Measurements from ENCODE around the gene DYRK1A.

The DYRK1A gene

GRCh38 chr21:37452227-37452626, 85.7 kb downstream of the DYRK1A start:
- no peak for DNase-seq

- DNase-seq, result no peak
These were observed 86.8 kb downstream of the DYRK1A start for GRCh38 chr21:37453350-37453749.

GRCh38 chr21:37454869-37455503, 88.4 kb downstream of the DYRK1A start:
- DNase-seq, result no peak

GRCh38 chr21:37455504-37455911, 88.9 kb downstream of the DYRK1A start:
- DNase-seq, result no peak

- DNase-seq, result no peak
These were observed 92.2 kb downstream of the DYRK1A start for GRCh38 chr21:37458669-37459276.

GRCh38 chr21:37459575-37459974, 93.0 kb downstream of the DYRK1A start:
- no peak for DNase-seq

- DNase-seq, result no peak
These were observed 93.6 kb downstream of the DYRK1A start for GRCh38 chr21:37460196-37460595.

GRCh38 chr21:37461479-37461878, 94.9 kb downstream of the DYRK1A start:
- no peak for DNase-seq

- no peak for DNase-seq
These were observed 95.7 kb downstream of the DYRK1A start for GRCh38 chr21:37462087-37462861.

- peak; percentile 14 for DNase-seq
These were observed 96.7 kb downstream of the DYRK1A start for GRCh38 chr21:37463083-37463801.

- no peak for DNase-seq
These were observed 100.5 kb downstream of the DYRK1A start for GRCh38 chr21:37467082-37467481.

- DNase-seq, result no peak
These were observed 102.3 kb downstream of the DYRK1A start for GRCh38 chr21:37468909-37469308.

- DNase-seq, result no peak
These were observed 102.9 kb downstream of the DYRK1A start for GRCh38 chr21:37469441-37469840.

- no peak for DNase-seq
These were observed 106.0 kb downstream of the DYRK1A start for GRCh38 chr21:37472581-37472980.

GRCh38 chr21:37473491-37473890, 106.9 kb downstream of the DYRK1A start:
- no peak for DNase-seq

GRCh38 chr21:37474342-37474741, 107.8 kb downstream of the DYRK1A start:
- no peak for DNase-seq

- DNase-seq, result no peak
These were observed 108.8 kb downstream of the DYRK1A start for GRCh38 chr21:37475186-37475868.

GRCh38 chr21:37478794-37479193, 112.2 kb downstream of the DYRK1A start:
- no peak for DNase-seq

- no peak for DNase-seq
These were observed 117.2 kb downstream of the DYRK1A start for GRCh38 chr21:37483776-37484175.

GRCh38 chr21:37484535-37485474, 118.2 kb downstream of the DYRK1A start:
- DNase-seq, result no peak

- DNase-seq, result no peak
These were observed 123.0 kb downstream of the DYRK1A start for GRCh38 chr21:37489553-37489952.

GRCh38 chr21:37490084-37490483, 123.5 kb downstream of the DYRK1A start:
- no peak for DNase-seq

All from NCI-H345 (cell line).